Measurements from ENCODE around the gene ST7L. TPM values are rescaled to one million over a fixed set of nuclear protein-coding genes. Genes with fewer than 3 reads are reported as not detected.

ST7L gene
- total RNA-seq, 2 donors from 2014 or later = 18.0 to 18.2 TPM

DNA sequence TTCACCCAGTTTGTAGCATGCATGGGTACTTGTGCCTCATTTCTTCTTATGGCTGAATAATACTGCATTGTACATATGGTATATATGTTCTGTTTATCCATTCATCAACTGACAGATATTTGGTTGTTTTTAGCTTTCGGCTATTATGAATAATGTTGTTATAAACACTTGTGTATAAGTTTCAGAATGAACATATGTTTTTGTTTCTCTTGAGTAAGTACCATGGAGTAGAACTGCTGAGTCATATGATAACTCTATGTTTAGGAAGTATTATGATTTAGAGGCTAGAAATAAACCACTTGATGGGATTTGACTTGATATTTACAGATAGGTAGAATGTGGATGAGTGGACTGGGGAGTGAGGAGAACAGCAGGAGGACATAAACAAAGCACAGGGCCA is 61.6 kb downstream of the ST7L start:
- H3K27me3 Mint-ChIP-seq (ENCODE audit: insufficient read depth) = no peaks in the 10 kb centered on the region
- Histone ChIP-seq H3K9ac (ENCODE audit: extremely low read depth, low read length, poor library complexity, severe bottlenecking) (no peak overlapping the region), H3K4me1 (ENCODE audit: control insufficient read depth, insufficient read depth, low read length) (no peaks in the 10 kb centered on the region), H3K27ac (ENCODE audit: low read depth, low read length) (no peak overlapping the region), H3K4me3 (ENCODE audit: low read length) (no peak overlapping the region), H3K36me3 (ENCODE audit: control insufficient read depth, insufficient read depth, low read length) (peaks cover 12% of the 10 kb centered on the region), H3K9me3 (ENCODE audit: control insufficient read depth, low read length) (no peaks in the 10 kb centered on the region), H3K27me3 (ENCODE audit: control insufficient read depth, insufficient read depth, low read length, poor library complexity, severe bottlenecking) (no peaks in the 10 kb centered on the region)
- H3K4me1 Mint-ChIP-seq = no peaks in the 10 kb centered on the region
- H3K4me3 Mint-ChIP-seq = no peak overlapping the region
- 90% methylated on average over 1 of the region's 1 CpG; no CpG with 5 or more reads in 1 of the 2 experiments for WGBS, 2 experiments (ENCODE audit: insufficient coverage in 1 of 2, insufficient read length in 1 of 2)
- peaks cover 4% of the 10 kb centered on the region for H3K9me3 Mint-ChIP-seq
- H3K27ac Mint-ChIP-seq = no peak overlapping the region
- TF ChIP-seq, protein P1, sequence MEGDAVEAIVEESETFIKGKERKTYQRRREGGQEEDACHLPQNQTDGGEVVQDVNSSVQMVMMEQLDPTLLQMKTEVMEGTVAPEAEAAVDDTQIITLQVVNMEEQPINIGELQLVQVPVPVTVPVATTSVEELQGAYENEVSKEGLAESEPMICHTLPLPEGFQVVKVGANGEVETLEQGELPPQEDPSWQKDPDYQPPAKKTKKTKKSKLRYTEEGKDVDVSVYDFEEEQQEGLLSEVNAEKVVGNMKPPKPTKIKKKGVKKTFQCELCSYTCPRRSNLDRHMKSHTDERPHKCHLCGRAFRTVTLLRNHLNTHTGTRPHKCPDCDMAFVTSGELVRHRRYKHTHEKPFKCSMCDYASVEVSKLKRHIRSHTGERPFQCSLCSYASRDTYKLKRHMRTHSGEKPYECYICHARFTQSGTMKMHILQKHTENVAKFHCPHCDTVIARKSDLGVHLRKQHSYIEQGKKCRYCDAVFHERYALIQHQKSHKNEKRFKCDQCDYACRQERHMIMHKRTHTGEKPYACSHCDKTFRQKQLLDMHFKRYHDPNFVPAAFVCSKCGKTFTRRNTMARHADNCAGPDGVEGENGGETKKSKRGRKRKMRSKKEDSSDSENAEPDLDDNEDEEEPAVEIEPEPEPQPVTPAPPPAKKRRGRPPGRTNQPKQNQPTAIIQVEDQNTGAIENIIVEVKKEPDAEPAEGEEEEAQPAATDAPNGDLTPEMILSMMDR (conservative IDR thresholded peaks at IDR 0.05) = no peak
- peaks cover 21% of the 10 kb centered on the region for H3K36me3 Mint-ChIP-seq (ENCODE audit: low read depth)
- no peak for DNase-seq

DNA sequence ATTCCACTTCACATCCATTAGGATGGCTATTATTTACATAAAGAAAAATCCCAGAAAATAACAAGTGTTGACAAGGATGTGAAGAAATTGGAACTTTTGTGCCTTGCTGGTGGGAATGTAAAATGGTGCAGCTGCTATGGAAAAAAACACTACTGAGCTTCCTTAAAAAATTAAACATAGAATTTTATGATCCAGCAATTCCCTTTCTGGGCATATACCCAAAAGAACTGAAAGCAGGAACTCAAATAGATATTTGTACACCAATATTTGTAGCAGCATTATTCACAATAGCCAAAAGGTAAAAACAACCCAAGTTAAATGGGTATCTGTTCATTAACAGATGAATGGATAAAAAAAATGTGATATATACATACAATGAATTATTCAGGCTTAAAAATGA is 64.5 kb downstream of the ST7L start:
- no peaks in the 10 kb centered on the region for H3K4me1 Mint-ChIP-seq
- no peak overlapping the region for H3K27ac Mint-ChIP-seq
- H3K9me3 Mint-ChIP-seq = no peaks in the 10 kb centered on the region
- no peaks in the 10 kb centered on the region for H3K27me3 Mint-ChIP-seq (ENCODE audit: insufficient read depth)
- Histone ChIP-seq H3K4me1 (ENCODE audit: control insufficient read depth, insufficient read depth, low read length) (no peaks in the 10 kb centered on the region), H3K9me3 (ENCODE audit: control insufficient read depth, low read length) (no peaks in the 10 kb centered on the region), H3K27me3 (ENCODE audit: control insufficient read depth, insufficient read depth, low read length, poor library complexity, severe bottlenecking) (no peaks in the 10 kb centered on the region), H3K27ac (ENCODE audit: low read depth, low read length) (no peak overlapping the region), H3K36me3 (ENCODE audit: control insufficient read depth, insufficient read depth, low read length) (peaks cover 18% of the 10 kb centered on the region), H3K4me3 (ENCODE audit: low read length) (no peak overlapping the region), H3K9ac (ENCODE audit: extremely low read depth, low read length, poor library complexity, severe bottlenecking) (no peak overlapping the region)
- no peak for DNase-seq
- no peak overlapping the region for H3K4me3 Mint-ChIP-seq
- peaks cover 15% of the 10 kb centered on the region for H3K36me3 Mint-ChIP-seq (ENCODE audit: low read depth)
- TF ChIP-seq, protein P1 (conservative IDR thresholded peaks at IDR 0.05) = no peak

DNA sequence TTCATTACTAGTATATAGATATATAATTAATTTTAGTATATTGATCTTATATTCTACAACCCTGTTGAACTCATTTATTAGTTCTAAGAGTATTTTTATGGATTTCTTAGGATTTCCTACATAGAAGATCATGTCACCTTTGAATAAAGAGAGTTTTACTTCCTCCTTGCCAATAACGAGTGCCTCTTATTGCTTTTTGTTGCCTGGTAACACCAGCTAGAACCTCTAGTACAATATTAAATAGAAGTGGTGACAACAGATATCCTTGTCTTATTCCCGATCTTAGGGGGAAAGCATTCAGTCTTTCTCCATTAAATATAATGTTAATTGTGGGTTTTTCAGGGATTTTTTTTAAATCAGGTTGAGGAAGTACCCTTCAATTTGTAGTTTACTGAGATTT is 69.4 kb downstream of the ST7L start:
- Mint-ChIP-seq H3K27ac (no peak overlapping the region), H3K4me3 (no peak overlapping the region), H3K36me3 (ENCODE audit: low read depth) (peaks cover 12% of the 10 kb centered on the region), H3K4me1 (no peaks in the 10 kb centered on the region), H3K27me3 (ENCODE audit: insufficient read depth) (no peaks in the 10 kb centered on the region), H3K9me3 (no peaks in the 10 kb centered on the region)
- Histone ChIP-seq H3K4me3 (ENCODE audit: low read length) (no peak overlapping the region), H3K27ac (ENCODE audit: low read depth, low read length) (no peak overlapping the region), H3K36me3 (ENCODE audit: control insufficient read depth, insufficient read depth, low read length) (peaks cover 17% of the 10 kb centered on the region), H3K9ac (ENCODE audit: extremely low read depth, low read length, poor library complexity, severe bottlenecking) (no peak overlapping the region), H3K9me3 (ENCODE audit: control insufficient read depth, low read length) (no peaks in the 10 kb centered on the region), H3K4me1 (ENCODE audit: control insufficient read depth, insufficient read depth, low read length) (no peaks in the 10 kb centered on the region), H3K27me3 (ENCODE audit: control insufficient read depth, insufficient read depth, low read length, poor library complexity, severe bottlenecking) (no peaks in the 10 kb centered on the region)
- 100% methylated on average over 2 of the region's 2 CpGs; no CpG with 5 or more reads in 1 of the 2 experiments for WGBS, 2 experiments (ENCODE audit: insufficient coverage in 1 of 2, insufficient read length in 1 of 2)
- no peak for DNase-seq
- TF ChIP-seq, protein P1 (conservative IDR thresholded peaks at IDR 0.05) = no peak
